ENCODE data around the gene ZNF311.

GRCh38 chr6:28947067-28947765 is 57.9 kb downstream of the ZNF311 start:
- TF ChIP-seq CTCF (IDR thresholded peaks at IDR 0.05) (no peak), POLR2AphosphoS5 (IDR thresholded peaks at IDR 0.05) (no peak), POLR2A (IDR thresholded peaks at IDR 0.05) (no peak)
